GM12872 (cell line): Measurements from ENCODE around the gene LRRTM1.

ENCODE experiments used
- TF ChIP-seq, protein P1 (sequence below): IDR thresholded peaks from 3 replicates; pipeline ENCODE4 v1.5.1; 2011; ENCODE audit warnings: low read depth, mild to moderate bottlenecking, low read length, moderate library complexity; ENCODE audit not compliant: insufficient read depth

Gene LRRTM1

DNA sequence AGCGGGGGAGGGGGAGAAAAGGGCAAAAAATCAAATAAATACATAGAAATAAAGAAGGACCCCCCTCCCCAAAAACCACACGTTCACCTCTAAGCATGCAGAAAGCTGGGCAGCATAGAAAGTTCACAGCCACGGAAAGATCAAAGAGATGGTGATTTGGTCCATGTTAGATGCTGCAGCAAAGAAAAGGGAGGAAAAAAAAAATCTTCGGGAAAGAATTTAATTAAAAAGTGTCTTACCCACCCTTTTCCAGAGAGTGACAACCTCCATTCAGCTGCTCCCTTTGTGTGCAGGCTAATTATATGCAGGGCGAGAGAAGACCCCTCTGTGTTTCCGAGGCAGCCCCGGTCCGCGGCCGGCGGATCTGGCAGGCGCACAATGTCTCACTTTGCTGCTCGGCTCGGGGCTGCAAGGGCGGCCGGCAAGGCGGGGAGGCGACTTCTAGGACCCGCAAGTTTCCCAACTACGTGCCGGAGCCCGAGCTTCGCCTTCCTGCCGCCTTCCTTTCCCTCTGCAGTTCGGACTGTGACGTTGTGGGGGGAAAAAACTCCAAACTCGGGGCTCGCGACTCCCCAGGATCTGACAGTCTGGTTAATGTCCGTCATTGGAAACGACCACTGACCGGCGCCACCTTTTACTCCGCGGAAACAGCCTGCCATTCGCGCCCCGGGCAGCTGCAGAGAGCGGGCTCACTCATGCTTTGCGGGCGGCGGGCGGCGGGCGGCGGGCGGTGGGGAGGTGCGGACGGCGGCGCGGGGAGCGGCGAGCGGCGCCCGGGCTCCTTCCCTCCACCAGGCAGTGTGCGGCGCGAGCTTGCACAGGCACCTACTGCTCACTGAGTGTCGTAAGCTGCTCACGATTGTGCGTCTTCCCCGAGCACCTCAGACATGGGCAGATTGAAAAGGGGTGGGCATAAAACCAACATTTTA lies at the start of gene LRRTM1:
Gene LRRTM1 (minus strand): TSS at position 844 of the 929 bp plus-strand sequence. CDS start 933 bp downstream, outside the sequence.
- TF ChIP-seq, protein P1, sequence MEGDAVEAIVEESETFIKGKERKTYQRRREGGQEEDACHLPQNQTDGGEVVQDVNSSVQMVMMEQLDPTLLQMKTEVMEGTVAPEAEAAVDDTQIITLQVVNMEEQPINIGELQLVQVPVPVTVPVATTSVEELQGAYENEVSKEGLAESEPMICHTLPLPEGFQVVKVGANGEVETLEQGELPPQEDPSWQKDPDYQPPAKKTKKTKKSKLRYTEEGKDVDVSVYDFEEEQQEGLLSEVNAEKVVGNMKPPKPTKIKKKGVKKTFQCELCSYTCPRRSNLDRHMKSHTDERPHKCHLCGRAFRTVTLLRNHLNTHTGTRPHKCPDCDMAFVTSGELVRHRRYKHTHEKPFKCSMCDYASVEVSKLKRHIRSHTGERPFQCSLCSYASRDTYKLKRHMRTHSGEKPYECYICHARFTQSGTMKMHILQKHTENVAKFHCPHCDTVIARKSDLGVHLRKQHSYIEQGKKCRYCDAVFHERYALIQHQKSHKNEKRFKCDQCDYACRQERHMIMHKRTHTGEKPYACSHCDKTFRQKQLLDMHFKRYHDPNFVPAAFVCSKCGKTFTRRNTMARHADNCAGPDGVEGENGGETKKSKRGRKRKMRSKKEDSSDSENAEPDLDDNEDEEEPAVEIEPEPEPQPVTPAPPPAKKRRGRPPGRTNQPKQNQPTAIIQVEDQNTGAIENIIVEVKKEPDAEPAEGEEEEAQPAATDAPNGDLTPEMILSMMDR, result no peak

DNA sequence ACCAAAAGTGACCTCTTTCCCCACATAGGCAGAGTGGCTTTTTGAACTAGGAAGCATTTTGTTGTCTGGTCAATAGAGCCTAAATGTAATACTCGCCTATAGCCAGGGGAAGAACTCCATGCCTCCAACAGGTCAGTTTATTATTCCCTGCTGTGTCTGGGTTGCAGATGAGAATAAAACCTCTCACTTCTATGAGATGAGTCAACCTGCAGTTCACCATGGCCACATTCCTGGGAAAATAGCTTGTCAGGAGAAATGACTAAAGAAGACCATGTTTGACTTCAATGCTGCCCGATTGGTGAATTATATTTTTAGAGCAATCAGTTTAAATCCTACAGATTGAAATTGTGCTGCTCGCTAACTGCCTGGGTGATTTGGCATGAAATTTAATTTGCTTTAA lies 46.7 kb upstream of the LRRTM1 start:
- TF ChIP-seq, protein P1, result no peak

GRCh38 chr2:80348953-80349352 lies 44.4 kb upstream of the LRRTM1 start:
- TF ChIP-seq, protein P1, result no peak

GRCh38 chr2:80348078-80348477 lies 43.5 kb upstream of the LRRTM1 start:
- TF ChIP-seq, protein P1, result no peak

DNA sequence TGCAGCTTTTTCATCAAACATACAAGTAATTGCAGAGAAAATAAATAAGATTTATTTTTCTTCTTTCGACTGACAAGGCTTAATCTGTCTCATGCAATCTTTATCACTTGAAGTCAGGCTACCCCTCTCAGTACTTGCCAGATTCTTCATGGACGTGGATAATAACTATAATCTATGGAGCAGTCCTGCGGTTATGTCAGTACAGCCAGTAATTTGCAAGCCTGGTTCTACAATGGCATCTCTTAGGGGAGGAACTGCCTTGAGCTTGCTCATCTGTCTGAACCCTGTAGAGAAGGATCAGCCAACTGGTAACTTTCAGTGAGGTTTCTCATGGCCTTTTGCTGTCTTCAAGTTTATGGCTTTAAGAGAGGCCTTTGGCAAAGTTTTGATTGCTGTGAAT lies 35.5 kb upstream of the LRRTM1 start:
- TF ChIP-seq, protein P1, result no peak

GRCh38 chr2:80338794-80339193 lies 34.2 kb upstream of the LRRTM1 start:
- TF ChIP-seq, protein P1, result no peak

- TF ChIP-seq, protein P1, result no peak
Measured at GRCh38 chr2:80335411-80335810, 30.9 kb upstream of the LRRTM1 start.
